Nephron progenitor cell (in vitro differentiated cells): ENCODE results near the gene TRABD.
"Not testable (repeated sequence)": the region's sequence is repeated elsewhere in the genome, so short reads cannot be mapped to it uniquely, and the experiment has no call there.

Source experiments
- DNase-seq: peaks from one replicate; pipeline ENCODE4 v3.0.0; 2021
- H3K27ac Mint-ChIP-seq: 2 replicates; pipeline ENCODE4 v1.8.0; 2021; ENCODE audit warnings: mild to moderate bottlenecking, moderate library complexity, mixed read lengths
- H3K27me3 Mint-ChIP-seq: 2 replicates; pipeline ENCODE4 v1.8.0; 2021; ENCODE audit warnings: mild to moderate bottlenecking, low read depth, mixed read lengths; ENCODE audit not compliant: poor library complexity
- H3K36me3 Mint-ChIP-seq: 2 replicates; pipeline ENCODE4 v1.8.0; 2021; ENCODE audit warnings: low read depth, mixed read lengths
- H3K4me1 Mint-ChIP-seq: 2 replicates; pipeline ENCODE4 v1.8.0; 2021; ENCODE audit warnings: mixed read lengths
- H3K4me3 Mint-ChIP-seq: 2 replicates; pipeline ENCODE4 v1.8.0; 2021; ENCODE audit warnings: mild to moderate bottlenecking, moderate library complexity, mixed read lengths
- H3K9me3 Mint-ChIP-seq: 2 replicates; pipeline ENCODE4 v1.8.0; 2021; ENCODE audit warnings: mild to moderate bottlenecking, moderate library complexity, mixed read lengths
- CTCF ChIP-seq: fragments of 200-600 bp; sonication (generic); IDR thresholded peaks from 2 replicates; pipeline ENCODE4 v1.5.0; 2021; ENCODE audit warnings: antibody characterized with exemption

TRABD gene, protein sequence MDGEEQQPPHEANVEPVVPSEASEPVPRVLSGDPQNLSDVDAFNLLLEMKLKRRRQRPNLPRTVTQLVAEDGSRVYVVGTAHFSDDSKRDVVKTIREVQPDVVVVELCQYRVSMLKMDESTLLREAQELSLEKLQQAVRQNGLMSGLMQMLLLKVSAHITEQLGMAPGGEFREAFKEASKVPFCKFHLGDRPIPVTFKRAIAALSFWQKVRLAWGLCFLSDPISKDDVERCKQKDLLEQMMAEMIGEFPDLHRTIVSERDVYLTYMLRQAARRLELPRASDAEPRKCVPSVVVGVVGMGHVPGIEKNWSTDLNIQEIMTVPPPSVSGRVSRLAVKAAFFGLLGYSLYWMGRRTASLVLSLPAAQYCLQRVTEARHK

DNA sequence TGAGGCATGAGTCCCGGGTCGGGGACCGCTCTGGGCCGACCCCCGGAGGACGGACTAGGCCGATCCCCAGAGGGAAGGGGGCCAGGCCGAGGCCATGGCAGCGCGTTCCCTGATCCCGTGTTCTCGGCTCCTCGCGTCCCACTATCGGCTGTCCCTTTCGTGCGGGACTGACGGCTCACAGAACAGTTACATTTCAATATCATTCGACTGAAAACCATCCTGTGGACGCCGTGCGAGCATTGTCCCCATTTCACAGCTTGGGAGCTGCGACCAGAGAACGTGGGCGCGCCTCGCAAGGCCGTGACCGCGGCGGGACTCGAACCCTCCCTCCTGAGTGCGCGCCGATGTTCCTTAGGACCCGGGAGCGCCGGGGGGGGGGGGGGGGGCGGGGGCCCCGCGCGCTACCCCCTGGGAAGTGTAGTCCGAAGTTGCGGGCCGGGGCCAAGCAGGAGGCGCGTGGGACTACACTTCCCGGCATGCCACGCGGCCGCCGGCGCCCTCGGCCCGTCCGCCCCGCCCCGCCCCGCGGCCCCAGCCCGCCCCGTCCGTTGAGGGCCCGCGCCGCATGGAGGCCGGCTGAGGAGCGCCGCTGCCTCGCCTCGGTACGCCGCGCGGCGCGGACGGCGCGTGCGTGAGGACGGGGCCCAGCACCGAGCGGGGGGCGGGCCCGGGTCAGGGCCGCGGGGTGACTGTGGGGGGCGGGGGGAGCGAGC is at the start of gene TRABD:
Gene TRABD, plus strand, starts transcription at position 539 of the 713 bp plus-strand sequence. CDS start 7,148 bp downstream, outside the sequence.
- Mint-ChIP-seq H3K4me1 (peaks cover 25% of the 10 kb centered on the region), H3K36me3 (no peaks in the 10 kb centered on the region), H3K9me3 (no peaks in the 10 kb centered on the region), H3K4me3 (peak within 1 kb of the TSS; percentile 95), H3K27ac (peak within 1 kb of the TSS; percentile 90), H3K27me3 (peaks cover 2% of the 10 kb centered on the region)
- DNase-seq: peak; percentile 91
- TF ChIP-seq CTCF: no peak

- no peak for DNase-seq
- Mint-ChIP-seq H3K36me3 (no peaks in the 10 kb centered on the region), H3K4me3 (no peak overlapping the region), H3K27me3 (peaks cover 18% of the 10 kb centered on the region), H3K4me1 (peaks cover 23% of the 10 kb centered on the region), H3K9me3 (peaks cover 9% of the 10 kb centered on the region), H3K27ac (peak overlapping the region; percentile 46)
- no peak for TF ChIP-seq CTCF
Observed at GRCh38 chr22:50136581-50137015, 49.1 kb upstream of the TRABD start.

- H3K4me3 Mint-ChIP-seq, H3K27ac Mint-ChIP-seq, DNase-seq, H3K36me3 Mint-ChIP-seq, H3K9me3 Mint-ChIP-seq: not testable (repeated sequence)
- peaks cover 30% of the 10 kb centered on the region for H3K4me1 Mint-ChIP-seq
- peaks cover 15% of the 10 kb centered on the region for H3K27me3 Mint-ChIP-seq
Observed at GRCh38 chr22:50137277-50137676, 48.4 kb upstream of the TRABD start.

DNA sequence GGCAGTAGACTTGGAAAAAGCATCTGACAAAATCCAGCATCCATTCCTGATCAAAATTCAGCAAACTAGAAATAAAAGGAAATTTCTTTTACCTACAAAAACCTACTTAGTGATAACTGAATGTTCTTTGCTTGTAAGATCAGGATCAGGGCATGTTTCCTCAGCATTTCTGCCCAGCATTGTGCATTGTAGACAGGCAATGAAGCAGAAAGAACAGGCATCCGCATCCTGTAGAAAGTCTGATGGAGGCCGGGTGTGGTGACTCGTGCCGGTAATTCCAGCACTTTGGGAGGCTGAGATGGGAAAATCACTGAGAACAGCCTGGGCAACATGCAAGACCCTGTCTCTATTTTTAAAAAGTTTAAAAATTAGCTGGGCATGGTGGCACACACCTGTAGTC is 47.7 kb upstream of the TRABD start:
- no peak overlapping the region for H3K27ac Mint-ChIP-seq
- no peaks in the 10 kb centered on the region for H3K36me3 Mint-ChIP-seq
- peaks cover 17% of the 10 kb centered on the region for H3K27me3 Mint-ChIP-seq
- H3K4me3 Mint-ChIP-seq: no peak overlapping the region
- H3K9me3 Mint-ChIP-seq: peaks cover 4% of the 10 kb centered on the region
- peaks cover 37% of the 10 kb centered on the region for H3K4me1 Mint-ChIP-seq
- no peak for TF ChIP-seq CTCF
- DNase-seq: no peak

- no peak for DNase-seq
- Mint-ChIP-seq H3K4me1 (peaks cover 40% of the 10 kb centered on the region), H3K9me3 (peaks cover 3% of the 10 kb centered on the region), H3K27ac (no peak overlapping the region), H3K4me3 (no peak overlapping the region), H3K27me3 (peaks cover 24% of the 10 kb centered on the region), H3K36me3 (no peaks in the 10 kb centered on the region)
- no peak for TF ChIP-seq CTCF
Observed at GRCh38 chr22:50138988-50139387, 46.7 kb upstream of the TRABD start.

GRCh38 chr22:50139843-50140415 is 45.8 kb upstream of the TRABD start:
- TF ChIP-seq CTCF: no peak
- DNase-seq: no peak
- Mint-ChIP-seq H3K27me3 (peaks cover 24% of the 10 kb centered on the region), H3K9me3 (peaks cover 3% of the 10 kb centered on the region), H3K4me3 (no peak overlapping the region), H3K36me3 (no peaks in the 10 kb centered on the region), H3K4me1 (peaks cover 40% of the 10 kb centered on the region), H3K27ac (no peak overlapping the region)
